WTC11 (cell line): ENCODE results near the gene GNA14.

Source experiments
- CREB1 ChIP-seq: sonication (generic); formaldehyde crosslinking; IDR thresholded peaks from 2 replicates; pipeline ENCODE4 v1.8.0; 2023; ENCODE audit warnings: mild to moderate bottlenecking, missing genetic modification reagents
- JUN ChIP-seq: sonication (generic); formaldehyde crosslinking; IDR thresholded peaks from 2 replicates; pipeline ENCODE4 v1.8.0; 2023; ENCODE audit warnings: mild to moderate bottlenecking, missing genetic modification reagents
- KAT7 ChIP-seq: sonication (generic); formaldehyde crosslinking; IDR thresholded peaks from 2 replicates; pipeline ENCODE4 v1.8.1; 2023; ENCODE audit warnings: missing genetic modification reagents, mild to moderate bottlenecking, borderline replicate concordance
- RELA ChIP-seq: sonication (generic); formaldehyde crosslinking; IDR thresholded peaks from 2 replicates; pipeline ENCODE4 v1.8.1; 2022; ENCODE audit warnings: missing genetic modification reagents, mild to moderate bottlenecking, borderline replicate concordance
- SMAD3 ChIP-seq: sonication (generic); formaldehyde crosslinking; IDR thresholded peaks from 2 replicates; pipeline ENCODE4 v1.8.0; 2022; ENCODE audit warnings: missing genetic modification reagents, mild to moderate bottlenecking, borderline replicate concordance
- TCF7 ChIP-seq: sonication (generic); formaldehyde crosslinking; IDR thresholded peaks from 2 replicates; pipeline ENCODE4 v1.8.0; 2022; ENCODE audit warnings: mild to moderate bottlenecking, low read depth, missing genetic modification reagents, moderate library complexity
- TEAD1 ChIP-seq: sonication (generic); formaldehyde crosslinking; IDR thresholded peaks from 2 replicates; pipeline ENCODE4 v1.8.0; 2022; ENCODE audit warnings: mild to moderate bottlenecking, missing genetic modification reagents
- TF ChIP-seq, protein P1 (sequence below): sonication (generic); formaldehyde crosslinking; IDR thresholded peaks from 2 replicates; pipeline ENCODE4 v1.8.0; 2023; ENCODE audit warnings: missing genetic modification reagents, mild to moderate bottlenecking, borderline replicate concordance
- TF ChIP-seq, protein P2 (sequence below): sonication (generic); formaldehyde crosslinking; IDR thresholded peaks from 2 replicates; pipeline ENCODE4 v1.8.0; 2022; ENCODE audit warnings: mild to moderate bottlenecking, missing genetic modification reagents
- TF ChIP-seq, protein P3 (sequence below): fragments of 200-600 bp; IDR thresholded peaks from 2 replicates; pipeline ENCODE4 v1.8.0; 2022; ENCODE audit warnings: antibody characterized with exemption
- TF ChIP-seq, protein P4 (sequence below): sonication (generic); formaldehyde crosslinking; conservative IDR thresholded peaks from 2 replicates; pipeline ENCODE4 v1.8.1; 2022; ENCODE audit warnings: mild to moderate bottlenecking, missing genetic modification reagents
- TF ChIP-seq, protein P5 (sequence below): fragments of 250-450 bp; sonication (Bioruptor Pico); IDR thresholded peaks from 2 replicates; pipeline ENCODE4 v1.9.0; 2021; ENCODE audit warnings: mild to moderate bottlenecking, borderline replicate concordance

DNA sequence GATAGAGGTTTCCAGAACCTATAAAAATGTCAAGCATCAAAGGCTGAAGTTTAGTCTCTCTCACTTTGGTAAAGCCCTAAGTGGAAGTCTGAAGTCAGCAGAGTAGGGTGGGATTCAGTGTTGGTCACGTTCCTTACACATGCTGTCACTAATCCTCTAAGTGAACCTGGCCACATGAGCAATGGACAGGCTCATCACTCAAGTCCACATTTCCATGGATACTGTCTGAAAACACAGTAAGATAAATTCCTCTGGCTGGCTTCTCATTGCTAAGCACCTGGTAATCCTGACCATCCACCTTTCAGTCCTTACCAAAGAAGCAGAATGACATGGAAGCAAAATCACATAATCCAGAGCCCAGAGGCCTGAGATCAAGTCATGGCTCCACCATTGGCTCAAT lies 43.8 kb downstream of the GNA14 start:
- TF ChIP-seq KAT7 (CRISPR knock-in tag) = no peak
- TF ChIP-seq, protein P1, sequence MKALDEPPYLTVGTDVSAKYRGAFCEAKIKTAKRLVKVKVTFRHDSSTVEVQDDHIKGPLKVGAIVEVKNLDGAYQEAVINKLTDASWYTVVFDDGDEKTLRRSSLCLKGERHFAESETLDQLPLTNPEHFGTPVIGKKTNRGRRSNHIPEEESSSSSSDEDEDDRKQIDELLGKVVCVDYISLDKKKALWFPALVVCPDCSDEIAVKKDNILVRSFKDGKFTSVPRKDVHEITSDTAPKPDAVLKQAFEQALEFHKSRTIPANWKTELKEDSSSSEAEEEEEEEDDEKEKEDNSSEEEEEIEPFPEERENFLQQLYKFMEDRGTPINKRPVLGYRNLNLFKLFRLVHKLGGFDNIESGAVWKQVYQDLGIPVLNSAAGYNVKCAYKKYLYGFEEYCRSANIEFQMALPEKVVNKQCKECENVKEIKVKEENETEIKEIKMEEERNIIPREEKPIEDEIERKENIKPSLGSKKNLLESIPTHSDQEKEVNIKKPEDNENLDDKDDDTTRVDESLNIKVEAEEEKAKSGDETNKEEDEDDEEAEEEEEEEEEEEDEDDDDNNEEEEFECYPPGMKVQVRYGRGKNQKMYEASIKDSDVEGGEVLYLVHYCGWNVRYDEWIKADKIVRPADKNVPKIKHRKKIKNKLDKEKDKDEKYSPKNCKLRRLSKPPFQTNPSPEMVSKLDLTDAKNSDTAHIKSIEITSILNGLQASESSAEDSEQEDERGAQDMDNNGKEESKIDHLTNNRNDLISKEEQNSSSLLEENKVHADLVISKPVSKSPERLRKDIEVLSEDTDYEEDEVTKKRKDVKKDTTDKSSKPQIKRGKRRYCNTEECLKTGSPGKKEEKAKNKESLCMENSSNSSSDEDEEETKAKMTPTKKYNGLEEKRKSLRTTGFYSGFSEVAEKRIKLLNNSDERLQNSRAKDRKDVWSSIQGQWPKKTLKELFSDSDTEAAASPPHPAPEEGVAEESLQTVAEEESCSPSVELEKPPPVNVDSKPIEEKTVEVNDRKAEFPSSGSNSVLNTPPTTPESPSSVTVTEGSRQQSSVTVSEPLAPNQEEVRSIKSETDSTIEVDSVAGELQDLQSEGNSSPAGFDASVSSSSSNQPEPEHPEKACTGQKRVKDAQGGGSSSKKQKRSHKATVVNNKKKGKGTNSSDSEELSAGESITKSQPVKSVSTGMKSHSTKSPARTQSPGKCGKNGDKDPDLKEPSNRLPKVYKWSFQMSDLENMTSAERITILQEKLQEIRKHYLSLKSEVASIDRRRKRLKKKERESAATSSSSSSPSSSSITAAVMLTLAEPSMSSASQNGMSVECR (CRISPR knock-in tag) = no peak
- TF ChIP-seq, protein P2, sequence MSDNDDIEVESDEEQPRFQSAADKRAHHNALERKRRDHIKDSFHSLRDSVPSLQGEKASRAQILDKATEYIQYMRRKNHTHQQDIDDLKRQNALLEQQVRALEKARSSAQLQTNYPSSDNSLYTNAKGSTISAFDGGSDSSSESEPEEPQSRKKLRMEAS (CRISPR knock-in tag) = no peak
- TF ChIP-seq, protein P3, sequence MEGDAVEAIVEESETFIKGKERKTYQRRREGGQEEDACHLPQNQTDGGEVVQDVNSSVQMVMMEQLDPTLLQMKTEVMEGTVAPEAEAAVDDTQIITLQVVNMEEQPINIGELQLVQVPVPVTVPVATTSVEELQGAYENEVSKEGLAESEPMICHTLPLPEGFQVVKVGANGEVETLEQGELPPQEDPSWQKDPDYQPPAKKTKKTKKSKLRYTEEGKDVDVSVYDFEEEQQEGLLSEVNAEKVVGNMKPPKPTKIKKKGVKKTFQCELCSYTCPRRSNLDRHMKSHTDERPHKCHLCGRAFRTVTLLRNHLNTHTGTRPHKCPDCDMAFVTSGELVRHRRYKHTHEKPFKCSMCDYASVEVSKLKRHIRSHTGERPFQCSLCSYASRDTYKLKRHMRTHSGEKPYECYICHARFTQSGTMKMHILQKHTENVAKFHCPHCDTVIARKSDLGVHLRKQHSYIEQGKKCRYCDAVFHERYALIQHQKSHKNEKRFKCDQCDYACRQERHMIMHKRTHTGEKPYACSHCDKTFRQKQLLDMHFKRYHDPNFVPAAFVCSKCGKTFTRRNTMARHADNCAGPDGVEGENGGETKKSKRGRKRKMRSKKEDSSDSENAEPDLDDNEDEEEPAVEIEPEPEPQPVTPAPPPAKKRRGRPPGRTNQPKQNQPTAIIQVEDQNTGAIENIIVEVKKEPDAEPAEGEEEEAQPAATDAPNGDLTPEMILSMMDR = no peak
- TF ChIP-seq, protein P4, sequence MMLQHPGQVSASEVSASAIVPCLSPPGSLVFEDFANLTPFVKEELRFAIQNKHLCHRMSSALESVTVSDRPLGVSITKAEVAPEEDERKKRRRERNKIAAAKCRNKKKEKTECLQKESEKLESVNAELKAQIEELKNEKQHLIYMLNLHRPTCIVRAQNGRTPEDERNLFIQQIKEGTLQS = no peak
- no peak for TF ChIP-seq TCF7 (CRISPR knock-in tag)
- no peak for TF ChIP-seq RELA (CRISPR knock-in tag)
- no peak for TF ChIP-seq TEAD1 (CRISPR knock-in tag)
- no peak for TF ChIP-seq SMAD3 (CRISPR knock-in tag)
- no peak for TF ChIP-seq CREB1 (CRISPR knock-in tag)
- TF ChIP-seq, protein P5, sequence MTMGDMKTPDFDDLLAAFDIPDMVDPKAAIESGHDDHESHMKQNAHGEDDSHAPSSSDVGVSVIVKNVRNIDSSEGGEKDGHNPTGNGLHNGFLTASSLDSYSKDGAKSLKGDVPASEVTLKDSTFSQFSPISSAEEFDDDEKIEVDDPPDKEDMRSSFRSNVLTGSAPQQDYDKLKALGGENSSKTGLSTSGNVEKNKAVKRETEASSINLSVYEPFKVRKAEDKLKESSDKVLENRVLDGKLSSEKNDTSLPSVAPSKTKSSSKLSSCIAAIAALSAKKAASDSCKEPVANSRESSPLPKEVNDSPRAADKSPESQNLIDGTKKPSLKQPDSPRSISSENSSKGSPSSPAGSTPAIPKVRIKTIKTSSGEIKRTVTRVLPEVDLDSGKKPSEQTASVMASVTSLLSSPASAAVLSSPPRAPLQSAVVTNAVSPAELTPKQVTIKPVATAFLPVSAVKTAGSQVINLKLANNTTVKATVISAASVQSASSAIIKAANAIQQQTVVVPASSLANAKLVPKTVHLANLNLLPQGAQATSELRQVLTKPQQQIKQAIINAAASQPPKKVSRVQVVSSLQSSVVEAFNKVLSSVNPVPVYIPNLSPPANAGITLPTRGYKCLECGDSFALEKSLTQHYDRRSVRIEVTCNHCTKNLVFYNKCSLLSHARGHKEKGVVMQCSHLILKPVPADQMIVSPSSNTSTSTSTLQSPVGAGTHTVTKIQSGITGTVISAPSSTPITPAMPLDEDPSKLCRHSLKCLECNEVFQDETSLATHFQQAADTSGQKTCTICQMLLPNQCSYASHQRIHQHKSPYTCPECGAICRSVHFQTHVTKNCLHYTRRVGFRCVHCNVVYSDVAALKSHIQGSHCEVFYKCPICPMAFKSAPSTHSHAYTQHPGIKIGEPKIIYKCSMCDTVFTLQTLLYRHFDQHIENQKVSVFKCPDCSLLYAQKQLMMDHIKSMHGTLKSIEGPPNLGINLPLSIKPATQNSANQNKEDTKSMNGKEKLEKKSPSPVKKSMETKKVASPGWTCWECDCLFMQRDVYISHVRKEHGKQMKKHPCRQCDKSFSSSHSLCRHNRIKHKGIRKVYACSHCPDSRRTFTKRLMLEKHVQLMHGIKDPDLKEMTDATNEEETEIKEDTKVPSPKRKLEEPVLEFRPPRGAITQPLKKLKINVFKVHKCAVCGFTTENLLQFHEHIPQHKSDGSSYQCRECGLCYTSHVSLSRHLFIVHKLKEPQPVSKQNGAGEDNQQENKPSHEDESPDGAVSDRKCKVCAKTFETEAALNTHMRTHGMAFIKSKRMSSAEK (CRISPR knock-in tag) = no peak
- TF ChIP-seq JUN (CRISPR knock-in tag) = no peak
